Activated CD8-positive, alpha-beta T cell treated with anti-CD3 and anti-CD28 coated beads for 36 hours (primary cell): Measurements from ENCODE around the gene SPINK1. TPM values are rescaled to one million over a fixed set of nuclear protein-coding genes. Genes with fewer than 3 reads are reported as not detected.

Experiments
- ATAC-seq: fragments of 200-7000 bp; cut with Tn5 transposase; one replicate; pipeline ENCODE4 v1.10.0; 2021; ENCODE audit warnings: mild to moderate bottlenecking, moderate library complexity
- CTCF ChIA-PET: fragments of 350-600 bp; sonication (Branson Sonifier 250); formaldehyde crosslinking; loops from one replicate; lab custom pipeline; 2021; ENCODE audit warnings: antibody characterized with exemption; lab: Charles Lee
- POLR2A ChIA-PET: fragments of 350-600 bp; sonication (Branson Sonifier 250); formaldehyde crosslinking; loops from one replicate; lab custom pipeline; 2021; ENCODE audit warnings: antibody characterized with exemption; lab: Charles Lee
- DNase-seq: peaks from one replicate; pipeline ENCODE4 v3.0.0-alpha.2; 2020
- H3K27ac Mint-ChIP-seq: one replicate; pipeline ENCODE4 v1.8.0; 2021; ENCODE audit warnings: mild to moderate bottlenecking, mixed read lengths
- H3K27me3 Mint-ChIP-seq: one replicate; pipeline ENCODE4 v1.8.0; 2021; ENCODE audit warnings: mixed read lengths
- H3K36me3 Mint-ChIP-seq: one replicate; pipeline ENCODE4 v1.8.0; 2021; ENCODE audit warnings: low read depth, mixed read lengths
- H3K4me1 Mint-ChIP-seq: one replicate; pipeline ENCODE4 v1.8.0; 2021; ENCODE audit warnings: low read depth, mixed read lengths
- H3K4me3 Mint-ChIP-seq: one replicate; pipeline ENCODE4 v1.8.0; 2021; ENCODE audit warnings: mild to moderate bottlenecking, moderate library complexity, mixed read lengths
- H3K9me3 Mint-ChIP-seq: one replicate; pipeline ENCODE4 v1.8.0; 2021; ENCODE audit warnings: mixed read lengths
- CTCF ChIP-seq: fragments of 200-600 bp; IDR thresholded peaks from one replicate; pipeline ENCODE4 v1.8.0; 2022; ENCODE audit warnings: antibody characterized with exemption, mild to moderate bottlenecking
- intact Hi-C: fragments of 100-400 bp; cut with micrococcal nuclease; formaldehyde crosslinking; loops from one replicate; pipeline ENCODE4 v1.10.0; 2022
- total RNA-seq, 2 experiments: library from RNA; stranded (reverse); gene quantifications; one replicate each; pipeline ENCODE4 v1.2.3, GENCODE V29; 2021

SPINK1 gene
- total RNA-seq, 2 experiments from 2014 or later: not detected

GRCh38 chr5:147780924-147781573 lies 50.4 kb downstream of the SPINK1 start:
- ChIA-PET CTCF (interaction anchor here (1.0 to 2.0 kb wide), 2 partner anchors 24 to 42 kb away, joined by 3 to 7 read pairs; no protein-coding TSS in a partner anchor), POLR2A (interaction anchor here (0.9 kb wide), 1 partner anchor 21 kb away, joined by 5 read pairs; no protein-coding TSS in a partner anchor)
- Mint-ChIP-seq H3K27ac (peak overlapping the region; percentile 36), H3K27me3 (no peaks in the 10 kb centered on the region), H3K9me3 (peaks cover 6% of the 10 kb centered on the region), H3K36me3 (peaks cover 7% of the 10 kb centered on the region), H3K4me1 (peaks cover 25% of the 10 kb centered on the region), H3K4me3 (peak overlapping the region; percentile 98)
- DNase-seq (no peak), ATAC-seq (no peak)
- intact Hi-C loops: no loop called here
- no peak for TF ChIP-seq CTCF

- no peak for TF ChIP-seq CTCF
- Mint-ChIP-seq H3K36me3 (peaks cover 11% of the 10 kb centered on the region), H3K27me3 (no peaks in the 10 kb centered on the region), H3K27ac (no peak overlapping the region), H3K9me3 (peaks cover 10% of the 10 kb centered on the region), H3K4me3 (no peak overlapping the region), H3K4me1 (peaks cover 25% of the 10 kb centered on the region)
- ATAC-seq (no peak), DNase-seq (no peak)
- ChIA-PET CTCF (interaction anchor here (1.2 kb wide), 1 partner anchor 43 kb away, joined by 4 read pairs; no protein-coding TSS in a partner anchor), POLR2A (no interaction called here)
- intact Hi-C loops: no loop called here
Observed at GRCh38 chr5:147779694-147780093, 51.8 kb downstream of the SPINK1 start.

GRCh38 chr5:147776989-147777388 lies 54.5 kb downstream of the SPINK1 start:
- ChIA-PET POLR2A (no interaction called here), CTCF (no interaction called here)
- Mint-ChIP-seq H3K9me3 (peaks cover 10% of the 10 kb centered on the region), H3K27me3 (no peaks in the 10 kb centered on the region), H3K36me3 (peaks cover 11% of the 10 kb centered on the region), H3K4me3 (no peak overlapping the region), H3K4me1 (peaks cover 16% of the 10 kb centered on the region), H3K27ac (no peak overlapping the region)
- DNase-seq (no peak), ATAC-seq (no peak)
- no peak for TF ChIP-seq CTCF
- intact Hi-C loops: no loop called here

Other genes starting within 250 kb of the SPINK1 start
- 1 to 10 TPM; 2.6 to 3.2 TPM for gene JAKMIP2, start 48.9 kb downstream of the SPINK1 start, total RNA-seq
- not detected for gene SCGB3A2, start 47.0 kb upstream of the SPINK1 start, total RNA-seq
- not detected for gene C5orf46, start 74.9 kb upstream of the SPINK1 start, total RNA-seq
- gene SPINK5, start 232.3 kb upstream of the SPINK1 start, total RNA-seq: not detected